Karpas-422 (cell line): ENCODE data around the gene MBTPS2. TPM values are rescaled to one million over a fixed set of nuclear protein-coding genes. Genes with fewer than 3 reads are reported as not detected.
A peak's percentile ranks its signal among the peaks of the same experiment; 100 is the strongest.
"Not testable (repeated sequence)": the region's sequence is repeated elsewhere in the genome, so short reads cannot be mapped to it uniquely, and the experiment has no call there.

Experiments used
- DNase-seq: peaks from one replicate; pipeline ENCODE4 v3.0.0-alpha.2; 2015
- H2AFZ ChIP-seq: fragments of 200-600 bp; sonication (generic); 2 replicates; pipeline ENCODE4 v1.6.1; 2014; ENCODE audit warnings: antibody characterized with exemption, low read length, mixed read lengths
- H3K27ac ChIP-seq: fragments of 200-600 bp; sonication (generic); 2 replicates; pipeline ENCODE4 v1.5.1; 2014; ENCODE audit warnings: mild to moderate bottlenecking, low read length, moderate library complexity
- H3K27me3 ChIP-seq: fragments of 200-600 bp; sonication (generic); 2 replicates; pipeline ENCODE4 v1.6.1; 2014; ENCODE audit warnings: low read length, mixed read lengths
- H3K36me3 ChIP-seq: fragments of 200-600 bp; sonication (generic); 2 replicates; pipeline ENCODE4 v1.6.1; 2014; ENCODE audit warnings: low read length, mixed read lengths; ENCODE audit not compliant: insufficient read depth
- H3K4me1 ChIP-seq: fragments of 200-600 bp; sonication (generic); 2 replicates; pipeline ENCODE4 v1.6.1; 2014; ENCODE audit warnings: mild to moderate bottlenecking, low read length, mixed read lengths
- H3K4me2 ChIP-seq: fragments of 200-600 bp; sonication (generic); 2 replicates; pipeline ENCODE4 v1.6.1; 2014; ENCODE audit warnings: low read length, low read depth, mild to moderate bottlenecking; ENCODE audit not compliant: poor library complexity, severe bottlenecking
- H3K4me3 ChIP-seq: fragments of 200-600 bp; sonication (generic); 2 replicates; pipeline ENCODE4 v1.5.1; 2014; ENCODE audit warnings: mild to moderate bottlenecking, antibody characterized with exemption, low read length, mixed read lengths
- H3K79me2 ChIP-seq: fragments of 200-600 bp; sonication (generic); 2 replicates; pipeline ENCODE4 v1.6.1; 2014; ENCODE audit warnings: mild to moderate bottlenecking, low read length, mixed read lengths
- H3K9ac ChIP-seq: fragments of 200-600 bp; sonication (generic); 2 replicates; pipeline ENCODE4 v1.6.0; 2014; ENCODE audit warnings: low read length
- H3K9me2 ChIP-seq: fragments of 200-600 bp; sonication (generic), shearing (Covaris generic); replicated peaks from 2 replicates; pipeline ENCODE4 v1.6.0; 2014; ENCODE audit warnings: mild to moderate bottlenecking, low read length, moderate library complexity; ENCODE audit not compliant: insufficient read depth
- H3K9me3 ChIP-seq: fragments of 300-700, 200-600 bp; sonication (generic); 2 replicates; pipeline ENCODE4 v1.6.1; 2014; ENCODE audit warnings: low read length, mixed read lengths
- H4K20me1 ChIP-seq: fragments of 200-600 bp; sonication (generic); 2 replicates; pipeline ENCODE4 v1.6.1; 2014; ENCODE audit warnings: mild to moderate bottlenecking, antibody characterized with exemption, low read length, low read depth; ENCODE audit not compliant: insufficient read depth
- total RNA-seq: library from RNA; depleted of rRNA; stranded (reverse); fragments of >200 nt; shearing (Covaris generic); gene quantifications from 2 replicates; pipeline ENCODE4 v1.2.3, GENCODE V29; 2014; ENCODE audit warnings: low replicate concordance

Gene MBTPS2
- total RNA-seq, 1 experiment from 2014 or later = 19.6 TPM

GRCh38 chrX:21812628-21813027 is 26.8 kb upstream of the MBTPS2 start:
- Histone ChIP-seq H3K79me2 (no peaks in the 10 kb centered on the region), H3K27ac (no peak overlapping the region), H2AFZ (no peak overlapping the region), H3K9ac (no peak overlapping the region), H3K4me2 (no peak overlapping the region), H3K9me3 (peaks cover 5% of the 10 kb centered on the region; the same call in 1 of the 2 replicates), H3K4me3 (no peak overlapping the region), H3K36me3 (no peaks in the 10 kb centered on the region), H3K27me3 (no peaks in the 10 kb centered on the region), H3K4me1 (no peaks in the 10 kb centered on the region), H4K20me1 (no peaks in the 10 kb centered on the region), H3K9me2 (no peaks in the 10 kb centered on the region)
- DNase-seq = no peak

GRCh38 chrX:21813612-21814368 is 25.6 kb upstream of the MBTPS2 start:
- Histone ChIP-seq H3K36me3 (no peaks in the 10 kb centered on the region), H3K27ac (no peak overlapping the region), H3K79me2 (no peaks in the 10 kb centered on the region), H3K4me1 (no peaks in the 10 kb centered on the region), H3K27me3 (no peaks in the 10 kb centered on the region), H3K4me3 (no peak overlapping the region), H4K20me1 (no peaks in the 10 kb centered on the region), H3K9me2 (no peaks in the 10 kb centered on the region), H2AFZ (no peak overlapping the region), H3K9me3 (peaks cover 5% of the 10 kb centered on the region; the same call in 1 of the 2 replicates), H3K9ac (no peak overlapping the region), H3K4me2 (no peak overlapping the region)
- DNase-seq = no peak

- Histone ChIP-seq H3K4me3 (no peak overlapping the region), H2AFZ (no peak overlapping the region), H3K4me2 (no peak overlapping the region), H3K9me2 (no peaks in the 10 kb centered on the region), H3K36me3 (no peaks in the 10 kb centered on the region), H3K27ac (no peak overlapping the region), H3K9me3 (peaks cover 8% of the 10 kb centered on the region; the same call in 1 of the 2 replicates), H3K9ac (no peak overlapping the region), H3K4me1 (no peaks in the 10 kb centered on the region), H4K20me1 (no peaks in the 10 kb centered on the region), H3K27me3 (no peaks in the 10 kb centered on the region), H3K79me2 (no peaks in the 10 kb centered on the region)
- DNase-seq = no peak
These were observed 23.3 kb upstream of the MBTPS2 start for GRCh38 chrX:21816136-21816535.

GRCh38 chrX:21820170-21820569 is 19.2 kb upstream of the MBTPS2 start:
- H3K9ac ChIP-seq, DNase-seq, H3K9me3 ChIP-seq, H2AFZ ChIP-seq, H3K4me1 ChIP-seq, H3K4me2 ChIP-seq, H3K27ac ChIP-seq, H3K9me2 ChIP-seq, H3K27me3 ChIP-seq, H3K36me3 ChIP-seq, H3K4me3 ChIP-seq, H4K20me1 ChIP-seq, H3K79me2 ChIP-seq: not testable (repeated sequence)

GRCh38 chrX:21821875-21822274 is 17.5 kb upstream of the MBTPS2 start:
- no peak overlapping the region for H3K27ac ChIP-seq
- H3K9ac ChIP-seq = no peak overlapping the region
- H3K4me1 ChIP-seq = no peaks in the 10 kb centered on the region
- no peaks in the 10 kb centered on the region for H3K9me2 ChIP-seq
- no peaks in the 10 kb centered on the region for H3K27me3 ChIP-seq
- H3K36me3 ChIP-seq = no peaks in the 10 kb centered on the region
- H3K79me2 ChIP-seq = no peaks in the 10 kb centered on the region
- H3K9me3 ChIP-seq = 0 out of 2 replicates have a peak, but pooled peaks cover 3% of the 10 kb centered on the region
- H3K4me3 ChIP-seq = no peak overlapping the region
- no peaks in the 10 kb centered on the region for H4K20me1 ChIP-seq
- H2AFZ ChIP-seq = no peak overlapping the region
- DNase-seq = no peak
- H3K4me2 ChIP-seq = no peak overlapping the region

GRCh38 chrX:21831496-21831895 is 7.9 kb upstream of the MBTPS2 start:
- Histone ChIP-seq H3K9me3 (no peaks in the 10 kb centered on the region), H3K27ac (no peak overlapping the region), H3K27me3 (no peaks in the 10 kb centered on the region), H4K20me1 (no peaks in the 10 kb centered on the region), H3K36me3 (no peaks in the 10 kb centered on the region), H3K9ac (no peak overlapping the region), H3K4me3 (no peak overlapping the region), H3K79me2 (no peaks in the 10 kb centered on the region), H3K9me2 (no peaks in the 10 kb centered on the region), H3K4me2 (no peak overlapping the region), H3K4me1 (no peaks in the 10 kb centered on the region), H2AFZ (no peak overlapping the region)
- DNase-seq = no peak

GRCh38 chrX:21837056-21837455 is 2.4 kb upstream of the MBTPS2 start:
- no peak overlapping the region for H3K4me2 ChIP-seq
- no peaks in the 10 kb centered on the region for H4K20me1 ChIP-seq
- peaks cover 17% of the 10 kb centered on the region for H3K4me1 ChIP-seq
- H3K27ac ChIP-seq = no peak overlapping the region
- H3K79me2 ChIP-seq = peaks cover 25% of the 10 kb centered on the region
- no peaks in the 10 kb centered on the region for H3K27me3 ChIP-seq
- H3K4me3 ChIP-seq = no peak overlapping the region
- DNase-seq = no peak
- H3K9ac ChIP-seq = no peak overlapping the region
- H2AFZ ChIP-seq = no peak overlapping the region
- no peaks in the 10 kb centered on the region for H3K9me3 ChIP-seq
- H3K36me3 ChIP-seq = no peaks in the 10 kb centered on the region
- no peaks in the 10 kb centered on the region; the same call in 1 of the 2 replicates for H3K9me2 ChIP-seq

- Histone ChIP-seq H3K9me3 (no peaks in the 10 kb centered on the region; the same call in 1 of the 2 replicates), H3K27ac (no peak overlapping the region), H3K4me3 (peak overlapping the region; percentile 77), H3K4me1 (peaks cover 17% of the 10 kb centered on the region), H3K9ac (peak overlapping the region; percentile 88), H2AFZ (peak overlapping the region; percentile 28), H3K27me3 (no peaks in the 10 kb centered on the region), H3K9me2 (no peaks in the 10 kb centered on the region; the same call in 1 of the 2 replicates), H4K20me1 (no peaks in the 10 kb centered on the region), H3K36me3 (peaks cover 4% of the 10 kb centered on the region; the same call in 1 of the 2 replicates), H3K4me2 (peak overlapping the region; percentile 70), H3K79me2 (peaks cover 26% of the 10 kb centered on the region)
- DNase-seq = peak; percentile 74
These were observed 482 bp upstream of the MBTPS2 start for GRCh38 chrX:21838937-21839333.
